ENCODE data around the gene ENPP1. TPM values are rescaled to one million over a fixed set of nuclear protein-coding genes. Genes with fewer than 3 reads are reported as not detected.

ENPP1 gene
- polyA plus RNA-seq, 1 of the 3 experiments (the other 2 are of a cell fraction) = not detected

GRCh38 chr6:131825946-131826345 lies 18.1 kb downstream of the ENPP1 start:
- Histone ChIP-seq H3K27me3 (ENCODE audit: insufficient read depth) (peaks cover 6% of the 10 kb centered on the region; the same call in 1 of the 2 replicates), H3K27ac (ENCODE audit: low read depth in 2 of 2, low read length in 1 of 2) (no peak overlapping the region), H4K20me1 (ENCODE audit: insufficient read depth) (no peaks in the 10 kb centered on the region), H3K9ac (no peak overlapping the region), H3K9me2 (no peaks in the 10 kb centered on the region), H3F3A (replicated peaks; ENCODE audit: insufficient read depth) (no peaks in the 10 kb centered on the region), H2AFZ (ENCODE audit: low read depth) (no peak overlapping the region), H3K4me3 (ENCODE audit: low read depth in 2 of 2, low read length in 1 of 2) (no peak overlapping the region), H3K9me3 (no peaks in the 10 kb centered on the region), H3K36me3 (replicated peaks in 1 of 2; ENCODE audit: control insufficient read depth in 1 of 2, insufficient read depth in 2 of 2, low read length in 1 of 2) (no peaks in the 10 kb centered on the region), H3K4me1 (ENCODE audit: control insufficient read depth in 1 of 2, insufficient read depth in 2 of 2, low read depth in 1 of 2, low read length in 1 of 2) (no peaks in the 10 kb centered on the region), H3K4me2 (no peak overlapping the region), H3K79me2 (ENCODE audit: insufficient read depth) (no peaks in the 10 kb centered on the region)
- TF ChIP-seq FOXM1 (IDR thresholded peaks at IDR 0.05; ENCODE audit: low read depth) = no peak
- TF ChIP-seq TEAD4 (IDR thresholded peaks at IDR 0.05; ENCODE audit: borderline replicate concordance, insufficient read depth) = no peak
- TF ChIP-seq FOSL2 (IDR thresholded peaks at IDR 0.05; ENCODE audit: borderline replicate concordance, low read depth) = no peak
- ChIA-PET POLR2A (no interaction called here), CTCF (interaction anchor here (0.7 kb wide), 1 partner anchor 8 kb away, joined by 3 read pairs; no protein-coding TSS in a partner anchor)
- 0% methylated on average over 1 of the region's 1 CpG for WGBS (ENCODE audit: low lambda C conversion rate)
- DNase-seq = no peak

- CTCF ChIA-PET = no interaction called here
- Histone ChIP-seq H3K9ac (no peak overlapping the region), H3K36me3 (replicated peaks in 1 of 2; ENCODE audit: control insufficient read depth in 1 of 2, insufficient read depth in 2 of 2, low read length in 1 of 2) (no peaks in the 10 kb centered on the region), H3K4me2 (no peak overlapping the region), H4K20me1 (ENCODE audit: insufficient read depth) (no peaks in the 10 kb centered on the region), H3K27ac (ENCODE audit: low read depth in 2 of 2, low read length in 1 of 2) (no peak overlapping the region), H3K79me2 (ENCODE audit: insufficient read depth) (no peaks in the 10 kb centered on the region), H2AFZ (ENCODE audit: low read depth) (no peak overlapping the region), H3K4me3 (ENCODE audit: low read depth in 2 of 2, low read length in 1 of 2) (no peak overlapping the region), H3K9me3 (no peaks in the 10 kb centered on the region), H3K9me2 (no peaks in the 10 kb centered on the region), H3K27me3 (ENCODE audit: insufficient read depth) (peaks cover 6% of the 10 kb centered on the region; the same call in 1 of the 2 replicates), H3F3A (replicated peaks; ENCODE audit: insufficient read depth) (no peaks in the 10 kb centered on the region), H3K4me1 (ENCODE audit: control insufficient read depth in 1 of 2, insufficient read depth in 2 of 2, low read depth in 1 of 2, low read length in 1 of 2) (no peaks in the 10 kb centered on the region)
- no peak for DNase-seq
- 11% methylated on average over 7 of the region's 7 CpGs for WGBS (ENCODE audit: low lambda C conversion rate)
- no peak for TF ChIP-seq EP300 (IDR thresholded peaks at IDR 0.05; ENCODE audit: borderline replicate concordance in 1 of 2, low read depth in 1 of 2, low read length in 1 of 2)
- TF ChIP-seq GABPA (IDR thresholded peaks at IDR 0.05; ENCODE audit: low read depth) = no peak
- no peak for TF ChIP-seq FOSL2 (IDR thresholded peaks at IDR 0.05; ENCODE audit: borderline replicate concordance, low read depth)
- no peak for TF ChIP-seq RAD21 (IDR thresholded peaks at IDR 0.05; ENCODE audit: low read length)
- no peak for TF ChIP-seq NRF1 (IDR thresholded peaks at IDR 0.05; ENCODE audit: low read depth, low read length)
- TF ChIP-seq JUND (IDR thresholded peaks at IDR 0.05) = no peak
- no peak for TF ChIP-seq ELF1 (IDR thresholded peaks at IDR 0.05)
- TF ChIP-seq YY1 (IDR thresholded peaks at IDR 0.05; ENCODE audit: low read depth) = no peak
- TF ChIP-seq GATA2 (CRISPR knock-in tag; IDR thresholded peaks at IDR 0.05) = no peak
- no peak for TF ChIP-seq TAF1 (IDR thresholded peaks at IDR 0.05; ENCODE audit: borderline replicate concordance, low read depth, low read length)
- TF ChIP-seq FOXJ3 (CRISPR knock-in tag; IDR thresholded peaks at IDR 0.05) = no peak
- POLR2A ChIA-PET = no interaction called here
These were observed 20.3 kb downstream of the ENPP1 start for GRCh38 chr6:131828080-131828479.

GRCh38 chr6:131828951-131829350 lies 21.1 kb downstream of the ENPP1 start:
- no peaks in the 10 kb centered on the region for H3K9me3 ChIP-seq
- no peak overlapping the region for H3K9ac ChIP-seq
- no peaks in the 10 kb centered on the region for H3K79me2 ChIP-seq (ENCODE audit: insufficient read depth)
- H3K27me3 ChIP-seq (ENCODE audit: insufficient read depth) = peaks cover 6% of the 10 kb centered on the region; the same call in 1 of the 2 replicates
- POLR2A ChIA-PET = no interaction called here
- WGBS (ENCODE audit: low lambda C conversion rate) = 11% methylated on average over 2 of the region's 2 CpGs
- H4K20me1 ChIP-seq (ENCODE audit: insufficient read depth) = no peaks in the 10 kb centered on the region
- no peaks in the 10 kb centered on the region for H3K4me1 ChIP-seq (ENCODE audit: control insufficient read depth in 1 of 2, insufficient read depth in 2 of 2, low read depth in 1 of 2, low read length in 1 of 2)
- CTCF ChIA-PET = no interaction called here
- DNase-seq = no peak
- no peak overlapping the region for H2AFZ ChIP-seq (ENCODE audit: low read depth)
- no peak overlapping the region for H3K4me2 ChIP-seq
- H3K27ac ChIP-seq (ENCODE audit: low read depth in 2 of 2, low read length in 1 of 2) = no peak overlapping the region
- H3F3A ChIP-seq (replicated peaks; ENCODE audit: insufficient read depth) = no peaks in the 10 kb centered on the region
- no peak overlapping the region for H3K4me3 ChIP-seq (ENCODE audit: low read depth in 2 of 2, low read length in 1 of 2)
- no peaks in the 10 kb centered on the region for H3K9me2 ChIP-seq
- H3K36me3 ChIP-seq (replicated peaks in 1 of 2; ENCODE audit: control insufficient read depth in 1 of 2, insufficient read depth in 2 of 2, low read length in 1 of 2) = no peaks in the 10 kb centered on the region
- no peak for TF ChIP-seq NFIC (IDR thresholded peaks at IDR 0.05; ENCODE audit: borderline replicate concordance)
- TF ChIP-seq NRF1 (IDR thresholded peaks at IDR 0.05; ENCODE audit: low read depth, low read length) = no peak
- TF ChIP-seq MAX (IDR thresholded peaks at IDR 0.05; ENCODE audit: low read depth) = no peak
- no peak for TF ChIP-seq USF1 (IDR thresholded peaks at IDR 0.05; ENCODE audit: borderline replicate concordance, low read depth)
- no peak for TF ChIP-seq JUND (IDR thresholded peaks at IDR 0.05)
- no peak for TF ChIP-seq FOXJ3 (CRISPR knock-in tag; IDR thresholded peaks at IDR 0.05)
- TF ChIP-seq CTCF (IDR thresholded peaks at IDR 0.05) = no peak
- TF ChIP-seq YY1 (IDR thresholded peaks at IDR 0.05; ENCODE audit: low read depth) = no peak
- no peak for TF ChIP-seq GATA2 (CRISPR knock-in tag; IDR thresholded peaks at IDR 0.05)
- TF ChIP-seq USF2 (IDR thresholded peaks at IDR 0.05; ENCODE audit: borderline replicate concordance, low read depth, low read length) = no peak
- TF ChIP-seq RCOR1 (IDR thresholded peaks at IDR 0.05; ENCODE audit: low read length) = no peak
- TF ChIP-seq RFX5 (IDR thresholded peaks at IDR 0.05; ENCODE audit: low read length) = no peak
- no peak for TF ChIP-seq EZH2phosphoT487 (IDR thresholded peaks at IDR 0.05; ENCODE audit: borderline replicate concordance, low read depth)

Data from SK-N-SH (cell line).